Liver (tissue), 9 donors: ENCODE data around the gene SOX2. TPM values are rescaled to one million over a fixed set of nuclear protein-coding genes. Genes with fewer than 3 reads are reported as not detected.

Experiments
- DNase-seq: peaks from one replicate; pipeline ENCODE4 v3.0.0-alpha.2; 2017; ENCODE audit warnings: low spot score
- H3K27ac ChIP-seq, 2 donors: one replicate each; pipeline ENCODE4 v1.7.0; 2013; ENCODE audit warnings: inconsistent platforms in 2 of 2, low read length in 2 of 2, control low read depth in 1 of 2, low read depth in 1 of 2, mild to moderate bottlenecking in 1 of 2
- H3K27me3 ChIP-seq, 4 donors: one replicate each; pipeline versions ENCODE4 v1.6.1 to v1.7.0; 2013; ENCODE audit warnings: low read length in 3 of 4, inconsistent platforms in 1 of 4, mild to moderate bottlenecking in 1 of 4, moderate library complexity in 1 of 4; ENCODE audit not compliant: control insufficient read depth in 4 of 4, insufficient read depth in 4 of 4
- H3K36me3 ChIP-seq, 4 donors: one replicate each; pipeline versions ENCODE4 v1.6.1 to v1.7.0; 2013; ENCODE audit warnings: low read length in 3 of 4, mild to moderate bottlenecking in 3 of 4, low read depth in 1 of 4, moderate library complexity in 1 of 4; ENCODE audit not compliant: control insufficient read depth in 4 of 4, insufficient read depth in 3 of 4
- H3K4me1 ChIP-seq, 4 donors: one replicate each; pipeline versions ENCODE4 v1.6.1 to v1.7.0; 2013; ENCODE audit warnings: low read length in 3 of 4, mild to moderate bottlenecking in 3 of 4, moderate library complexity in 1 of 4; ENCODE audit not compliant: control insufficient read depth in 4 of 4, insufficient read depth in 4 of 4
- H3K4me3 ChIP-seq, 3 donors: one replicate each; pipeline versions ENCODE4 v1.6.1 to v1.7.0; 2013; ENCODE audit warnings: low read length in 3 of 3, control low read depth in 1 of 3, low read depth in 1 of 3, mild to moderate bottlenecking in 1 of 3
- H3K9ac ChIP-seq, 2 donors: one replicate each; pipeline ENCODE4 v1.7.0; 2013; ENCODE audit warnings: low read length in 2 of 2, mild to moderate bottlenecking in 2 of 2, moderate library complexity in 2 of 2, control low read depth in 1 of 2, low read depth in 1 of 2
- H3K9me3 ChIP-seq, 4 donors: one replicate each; pipeline versions ENCODE4 v1.6.1 to v1.7.0; 2013; ENCODE audit warnings: low read length in 3 of 4; ENCODE audit not compliant: control insufficient read depth in 4 of 4
- ATF3 ChIP-seq: IDR thresholded peaks from 2 replicates; pipeline ENCODE4 v1.6.1; 2016; ENCODE audit warnings: antibody characterized with exemption
- EGR1 ChIP-seq, 2 donors: IDR thresholded peaks; 2 replicates each; pipeline ENCODE4 v1.6.1; 2016 to 2018; ENCODE audit warnings: antibody characterized with exemption in 2 of 2, low read depth in 2 of 2
- FOXA1 ChIP-seq: IDR thresholded peaks from 2 replicates; pipeline ENCODE4 v1.6.1; 2016; ENCODE audit warnings: antibody characterized with exemption
- FOXA2 ChIP-seq: IDR thresholded peaks from 2 replicates; pipeline ENCODE4 v1.6.1; 2016; ENCODE audit warnings: antibody characterized with exemption
- GABPA ChIP-seq, 2 donors: IDR thresholded peaks in 1 of 2; conservative IDR thresholded peaks in 1 of 2; 2 replicates each; pipeline ENCODE4 v1.6.1; 2016; ENCODE audit warnings: antibody characterized with exemption in 2 of 2, mild to moderate bottlenecking in 1 of 2, moderate library complexity in 1 of 2
- HNF4A ChIP-seq, 2 donors: conservative IDR thresholded peaks; 2 replicates each; pipeline ENCODE4 v1.6.1; 2016; ENCODE audit warnings: antibody characterized with exemption in 2 of 2, mild to moderate bottlenecking in 2 of 2
- HNF4G ChIP-seq: IDR thresholded peaks from 2 replicates; pipeline ENCODE4 v1.6.1; 2016; ENCODE audit warnings: antibody characterized with exemption
- JUND ChIP-seq, 2 donors: IDR thresholded peaks; 2 replicates each; pipeline ENCODE4 v1.6.1; 2016; ENCODE audit warnings: antibody characterized with exemption in 2 of 2
- MAX ChIP-seq: IDR thresholded peaks from 2 replicates; pipeline ENCODE4 v1.6.1; 2016; ENCODE audit warnings: antibody characterized with exemption
- NR2F2 ChIP-seq: IDR thresholded peaks from 2 replicates; pipeline ENCODE4 v1.6.1; 2016; ENCODE audit warnings: antibody characterized with exemption
- RAD21 ChIP-seq, 2 donors: IDR thresholded peaks; 2 replicates each; pipeline ENCODE4 v1.6.1; 2016; ENCODE audit warnings: antibody characterized with exemption in 2 of 2, mild to moderate bottlenecking in 2 of 2
- RXRA ChIP-seq, 2 donors: IDR thresholded peaks; 2 replicates each; pipeline ENCODE4 v1.6.1; 2017 to 2018; ENCODE audit warnings: antibody characterized with exemption in 2 of 2, mild to moderate bottlenecking in 1 of 2
- SP1 ChIP-seq: IDR thresholded peaks from 2 replicates; pipeline ENCODE4 v1.6.1; 2018; ENCODE audit warnings: antibody characterized with exemption, mild to moderate bottlenecking
- TAF1 ChIP-seq: conservative IDR thresholded peaks from 2 replicates; pipeline ENCODE4 v1.6.1; 2016; ENCODE audit warnings: antibody characterized with exemption, mild to moderate bottlenecking
- YY1 ChIP-seq: IDR thresholded peaks from 2 replicates; pipeline ENCODE4 v1.6.1; 2016; ENCODE audit warnings: antibody characterized with exemption, mild to moderate bottlenecking
- WGBS: extraction: QIAGEN DNeasy Blood & Tissue Kit; methylation state at CpG from one replicate; pipeline ENCODE4 v1.1.7; 2013; 5-methylcytosine and 5-hydroxymethylcytosine counted together
- polyA plus RNA-seq, 2 donors: library from polyadenylated mRNA; stranded (reverse) in 1 of 2; unstranded in 1 of 2; fragments of 200-250 nt in 1 of 2; fragments of >200 nt in 1 of 2; fragmentation: Nextera tagmentation in 1 of 2; extraction: Ambion mirVana in 1 of 2; gene quantifications; one replicate each; pipeline versions ENCODE4 v1.2.1 to v1.2.3, GENCODE V29; 2013 to 2015
- total RNA-seq, 2 donors: library from RNA; depleted of rRNA; stranded (reverse); fragments of >200 nt; gene quantifications; one replicate each; pipeline ENCODE4 v1.2.3, GENCODE V29; 2014
- TF ChIP-seq, protein P1 (sequence below): IDR thresholded peaks from 2 replicates; pipeline ENCODE4 v1.6.1; 2016; ENCODE audit warnings: antibody characterized with exemption, mild to moderate bottlenecking
- TF ChIP-seq, protein P2 (sequence below): fragments of 150-350 bp; IDR thresholded peaks from 2 replicates; pipeline ENCODE4 v1.5.1; 2017; ENCODE audit warnings: improper control_type of control experiment, low read depth, low read length; ENCODE audit not compliant: missing input control
- TF ChIP-seq, protein P3 (sequence below): IDR thresholded peaks from 2 replicates; pipeline ENCODE4 v1.6.1; 2016; ENCODE audit warnings: antibody characterized with exemption
- donor health status: healthy.
- donor health status: healthy.
- donor health status: healthy.
- donor health status: healthy.
- donor health status: healthy.

The SOX2 gene
- total and polyA plus RNA-seq, 4 donors = 0.02 TPM; not detected in 3

DNA sequence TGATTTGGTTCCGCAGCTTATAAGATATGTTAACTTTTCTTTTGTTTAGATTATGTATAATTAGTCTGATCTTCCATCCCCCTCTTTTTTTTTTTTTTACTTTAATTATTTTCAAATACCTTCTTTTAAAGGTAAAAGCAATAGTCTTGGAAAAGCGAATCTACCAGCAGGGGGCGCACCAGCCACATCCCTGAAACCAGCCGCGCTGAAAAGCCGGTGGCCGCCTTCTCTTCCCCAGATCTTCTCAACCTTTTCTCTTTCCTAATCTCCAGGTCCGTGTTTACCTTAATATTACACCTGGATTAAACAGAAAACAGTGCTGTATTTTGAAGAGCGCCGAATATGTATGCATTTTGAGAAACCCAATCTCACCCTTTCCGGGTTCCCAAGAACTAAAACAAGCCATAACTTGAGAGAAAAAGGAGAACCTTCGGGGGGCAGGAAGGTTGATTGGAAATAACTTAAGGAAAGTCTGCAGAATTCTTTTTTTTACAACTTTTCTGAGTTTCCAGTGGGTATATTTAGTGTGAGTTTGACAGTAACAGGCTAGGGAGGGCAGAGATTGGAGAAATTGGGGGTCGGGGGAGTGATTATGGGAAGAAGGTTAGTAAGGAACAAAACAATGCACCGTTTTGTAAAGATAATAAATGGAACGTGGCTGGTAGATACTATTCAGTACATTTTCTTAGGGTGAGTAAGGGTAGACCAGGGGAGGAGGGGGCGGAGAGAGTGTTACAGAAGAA lies 2.0 kb upstream of the SOX2 start:
- TF ChIP-seq, protein P1, sequence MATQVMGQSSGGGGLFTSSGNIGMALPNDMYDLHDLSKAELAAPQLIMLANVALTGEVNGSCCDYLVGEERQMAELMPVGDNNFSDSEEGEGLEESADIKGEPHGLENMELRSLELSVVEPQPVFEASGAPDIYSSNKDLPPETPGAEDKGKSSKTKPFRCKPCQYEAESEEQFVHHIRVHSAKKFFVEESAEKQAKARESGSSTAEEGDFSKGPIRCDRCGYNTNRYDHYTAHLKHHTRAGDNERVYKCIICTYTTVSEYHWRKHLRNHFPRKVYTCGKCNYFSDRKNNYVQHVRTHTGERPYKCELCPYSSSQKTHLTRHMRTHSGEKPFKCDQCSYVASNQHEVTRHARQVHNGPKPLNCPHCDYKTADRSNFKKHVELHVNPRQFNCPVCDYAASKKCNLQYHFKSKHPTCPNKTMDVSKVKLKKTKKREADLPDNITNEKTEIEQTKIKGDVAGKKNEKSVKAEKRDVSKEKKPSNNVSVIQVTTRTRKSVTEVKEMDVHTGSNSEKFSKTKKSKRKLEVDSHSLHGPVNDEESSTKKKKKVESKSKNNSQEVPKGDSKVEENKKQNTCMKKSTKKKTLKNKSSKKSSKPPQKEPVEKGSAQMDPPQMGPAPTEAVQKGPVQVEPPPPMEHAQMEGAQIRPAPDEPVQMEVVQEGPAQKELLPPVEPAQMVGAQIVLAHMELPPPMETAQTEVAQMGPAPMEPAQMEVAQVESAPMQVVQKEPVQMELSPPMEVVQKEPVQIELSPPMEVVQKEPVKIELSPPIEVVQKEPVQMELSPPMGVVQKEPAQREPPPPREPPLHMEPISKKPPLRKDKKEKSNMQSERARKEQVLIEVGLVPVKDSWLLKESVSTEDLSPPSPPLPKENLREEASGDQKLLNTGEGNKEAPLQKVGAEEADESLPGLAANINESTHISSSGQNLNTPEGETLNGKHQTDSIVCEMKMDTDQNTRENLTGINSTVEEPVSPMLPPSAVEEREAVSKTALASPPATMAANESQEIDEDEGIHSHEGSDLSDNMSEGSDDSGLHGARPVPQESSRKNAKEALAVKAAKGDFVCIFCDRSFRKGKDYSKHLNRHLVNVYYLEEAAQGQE = no peak
- TF ChIP-seq ATF3 = no peak
- TF ChIP-seq EGR1 (IDR thresholded peaks at IDR 0.05; ENCODE audit: low read depth in 2 of 2) = no peak
- no peak for TF ChIP-seq NR2F2
- no peak for TF ChIP-seq GABPA (IDR thresholded peaks at IDR 0.05 in 1 of 2, conservative IDR thresholded peaks at IDR 0.05 in 1 of 2)
- TF ChIP-seq SP1 = no peak
- no peak for TF ChIP-seq MAX
- peak; percentile 87 to 88 for TF ChIP-seq RAD21 (IDR thresholded peaks at IDR 0.05)
- TF ChIP-seq TAF1 = no peak
- TF ChIP-seq, protein P2, sequence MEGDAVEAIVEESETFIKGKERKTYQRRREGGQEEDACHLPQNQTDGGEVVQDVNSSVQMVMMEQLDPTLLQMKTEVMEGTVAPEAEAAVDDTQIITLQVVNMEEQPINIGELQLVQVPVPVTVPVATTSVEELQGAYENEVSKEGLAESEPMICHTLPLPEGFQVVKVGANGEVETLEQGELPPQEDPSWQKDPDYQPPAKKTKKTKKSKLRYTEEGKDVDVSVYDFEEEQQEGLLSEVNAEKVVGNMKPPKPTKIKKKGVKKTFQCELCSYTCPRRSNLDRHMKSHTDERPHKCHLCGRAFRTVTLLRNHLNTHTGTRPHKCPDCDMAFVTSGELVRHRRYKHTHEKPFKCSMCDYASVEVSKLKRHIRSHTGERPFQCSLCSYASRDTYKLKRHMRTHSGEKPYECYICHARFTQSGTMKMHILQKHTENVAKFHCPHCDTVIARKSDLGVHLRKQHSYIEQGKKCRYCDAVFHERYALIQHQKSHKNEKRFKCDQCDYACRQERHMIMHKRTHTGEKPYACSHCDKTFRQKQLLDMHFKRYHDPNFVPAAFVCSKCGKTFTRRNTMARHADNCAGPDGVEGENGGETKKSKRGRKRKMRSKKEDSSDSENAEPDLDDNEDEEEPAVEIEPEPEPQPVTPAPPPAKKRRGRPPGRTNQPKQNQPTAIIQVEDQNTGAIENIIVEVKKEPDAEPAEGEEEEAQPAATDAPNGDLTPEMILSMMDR = peak; percentile 63
- TF ChIP-seq FOXA2 = peak; percentile 26
- no peak for TF ChIP-seq HNF4A (conservative IDR thresholded peaks at IDR 0.05)
- no peak for TF ChIP-seq FOXA1
- no peak for TF ChIP-seq HNF4G
- no peak for TF ChIP-seq RXRA (IDR thresholded peaks at IDR 0.05)
- TF ChIP-seq YY1 = peak; percentile 11
- TF ChIP-seq, protein P3, sequence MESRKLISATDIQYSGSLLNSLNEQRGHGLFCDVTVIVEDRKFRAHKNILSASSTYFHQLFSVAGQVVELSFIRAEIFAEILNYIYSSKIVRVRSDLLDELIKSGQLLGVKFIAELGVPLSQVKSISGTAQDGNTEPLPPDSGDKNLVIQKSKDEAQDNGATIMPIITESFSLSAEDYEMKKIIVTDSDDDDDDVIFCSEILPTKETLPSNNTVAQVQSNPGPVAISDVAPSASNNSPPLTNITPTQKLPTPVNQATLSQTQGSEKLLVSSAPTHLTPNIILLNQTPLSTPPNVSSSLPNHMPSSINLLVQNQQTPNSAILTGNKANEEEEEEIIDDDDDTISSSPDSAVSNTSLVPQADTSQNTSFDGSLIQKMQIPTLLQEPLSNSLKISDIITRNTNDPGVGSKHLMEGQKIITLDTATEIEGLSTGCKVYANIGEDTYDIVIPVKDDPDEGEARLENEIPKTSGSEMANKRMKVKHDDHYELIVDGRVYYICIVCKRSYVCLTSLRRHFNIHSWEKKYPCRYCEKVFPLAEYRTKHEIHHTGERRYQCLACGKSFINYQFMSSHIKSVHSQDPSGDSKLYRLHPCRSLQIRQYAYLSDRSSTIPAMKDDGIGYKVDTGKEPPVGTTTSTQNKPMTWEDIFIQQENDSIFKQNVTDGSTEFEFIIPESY = no peak
- TF ChIP-seq JUND (IDR thresholded peaks at IDR 0.05) = no peak
- H3K4me3 ChIP-seq = peak overlapping the region in 1 of 3 donors; percentile 17
- H3K9ac ChIP-seq = no peak overlapping the region
- H3K27me3 ChIP-seq = peaks cover 0 to 39% (median 22%) of the 10 kb centered on the region in 4 donors
- H3K36me3 ChIP-seq = no peaks in the 10 kb centered on the region
- peaks cover 0 to 4% (median 0%) of the 10 kb centered on the region in 4 donors for H3K9me3 ChIP-seq
- H3K27ac ChIP-seq = no peak overlapping the region
- peak; percentile 83 for DNase-seq
- peaks cover 15 to 31% (median 22%) of the 10 kb centered on the region in 4 donors for H3K4me1 ChIP-seq
- 5% methylated on average over 16 of the region's 16 CpGs for WGBS
